HCT116 (cell line): Measurements from ENCODE around the gene PTTG2. TPM values are rescaled to one million over a fixed set of nuclear protein-coding genes. Genes with fewer than 3 reads are reported as not detected.

Source experiments
- ATAC-seq: fragments of 200-7000 bp; cut with Tn5 transposase; 2 replicates; pipeline ENCODE4 v1.9.1; 2020; ENCODE audit warnings: mild to moderate bottlenecking, moderate library complexity
- BruUV-seq: library from RNA; stranded (reverse); fragments of 400-500 nt; replicated peaks from 2 replicates; lab custom pipeline; 2021; lab: Mats Ljungman, UMichigan
- CTCF ChIA-PET: fragments of 300-600 bp; sonication (Branson Sonifier 250); formaldehyde crosslinking; loops from one replicate; lab custom pipeline; 2021; ENCODE audit warnings: antibody characterized with exemption; lab: Charles Lee
- POLR2A ChIA-PET: fragments of 300-600, 350-600 bp; sonication (Branson Sonifier 250); formaldehyde crosslinking; loops from one replicate; lab custom pipeline; 2021; ENCODE audit warnings: antibody characterized with exemption; lab: Charles Lee
- RAD21 ChIA-PET, 2 experiments: fragments of 300-600 bp; sonication (Branson Sonifier 250); formaldehyde crosslinking; loops; one replicate each; lab custom pipeline; 2023; ENCODE audit warnings: low total read pairs in 2 of 2; ENCODE audit not compliant: uncharacterized antibody in 2 of 2, unreplicated experiment in 2 of 2, low non-redundant PET in 1 of 2; lab: Charles Lee
- DNase-seq: peaks from one replicate; pipeline ENCODE4 v3.0.0-alpha.2; 2010; ENCODE audit warnings: low read depth, low spot score
- H2AFZ ChIP-seq: fragments of 200-600 bp; shearing (Covaris generic), sonication (generic); 2 replicates; pipeline ENCODE4 v1.6.1; 2017; ENCODE audit warnings: low read depth, mixed run types, mixed read lengths, antibody characterized with exemption, low read length; ENCODE audit not compliant: poor library complexity, severe bottlenecking
- H3K27ac ChIP-seq: 2 replicates; pipeline ENCODE4 v1.5.1; 2012; ENCODE audit warnings: low read depth, low read length
- H3K27me3 ChIP-seq: fragments of 200-600 bp; sonication (generic); 2 replicates; pipeline ENCODE4 v1.6.1; 2016; ENCODE audit warnings: mixed run types, low read length, mixed read lengths; ENCODE audit not compliant: insufficient read depth
- H3K36me3 ChIP-seq, 2 experiments: fragments of 200-500 bp in 1 of 2; fragments of 200-600 bp in 1 of 2; sonication (Bioruptor generic) in 1 of 2; sonication (generic) in 1 of 2; 2 replicates each; pipeline versions ENCODE4 v1.5.1 to v1.6.1; 2014 to 2016; ENCODE audit warnings: low read length in 2 of 2, inconsistent platforms in 1 of 2, mixed read lengths in 1 of 2, mixed run types in 1 of 2; ENCODE audit not compliant: insufficient read depth in 2 of 2, control insufficient read depth in 1 of 2
- H3K4me1 ChIP-seq, 2 experiments: fragments of 200-600 bp in 1 of 2; sonication (generic) in 1 of 2; 2 replicates each; pipeline versions ENCODE4 v1.5.1 to v1.6.1; 2012 to 2017; ENCODE audit warnings: low read length in 2 of 2, inconsistent platforms in 1 of 2, mild to moderate bottlenecking in 1 of 2, mixed read lengths in 1 of 2, mixed run types in 1 of 2, moderate library complexity in 1 of 2; ENCODE audit not compliant: insufficient read depth in 2 of 2, control insufficient read depth in 1 of 2
- H3K4me2 ChIP-seq: fragments of 200-600 bp; sonication (generic); 2 replicates; pipeline ENCODE4 v1.6.1; 2017; ENCODE audit warnings: mixed run types, low read length, mixed read lengths
- H3K4me3 ChIP-seq, 2 experiments: fragments of 200-600 bp in 1 of 2; sonication (generic) in 1 of 2; replicated peaks in 1 of 2; 2 replicates each; pipeline ENCODE4 v1.5.1; 2011 to 2016; ENCODE audit warnings: low read length in 2 of 2, control low read depth in 1 of 2, low read depth in 1 of 2, mild to moderate bottlenecking in 1 of 2, mixed read lengths in 1 of 2, mixed run types in 1 of 2
- H3K79me2 ChIP-seq: fragments of 200-600 bp; sonication (generic); 2 replicates; pipeline ENCODE4 v1.6.1; 2017; ENCODE audit warnings: mild to moderate bottlenecking, mixed run types, low read length, moderate library complexity, mixed read lengths; ENCODE audit not compliant: insufficient read depth
- H3K9ac ChIP-seq: fragments of 200-600 bp; sonication (generic); 2 replicates; pipeline ENCODE4 v1.6.1; 2016; ENCODE audit warnings: low read length, mixed read lengths
- H3K9me2 ChIP-seq: fragments of 200-600 bp; sonication (generic), shearing (Covaris generic); 2 replicates; pipeline ENCODE4 v1.6.1; 2017; ENCODE audit warnings: mixed run types, mild to moderate bottlenecking, moderate library complexity; ENCODE audit not compliant: insufficient read depth
- H3K9me3 ChIP-seq, 2 experiments: fragments of 200-500 bp in 1 of 2; fragments of 200-600 bp in 1 of 2; sonication (Bioruptor generic) in 1 of 2; sonication (generic) in 1 of 2; 2 replicates each; pipeline ENCODE4 v1.6.1; 2014 to 2017; ENCODE audit warnings: low read length in 2 of 2, mixed read lengths in 2 of 2, inconsistent platforms in 1 of 2, low read depth in 1 of 2, mild to moderate bottlenecking in 1 of 2, mixed run types in 1 of 2, moderate library complexity in 1 of 2; ENCODE audit not compliant: control insufficient read depth in 1 of 2, insufficient read depth in 1 of 2
- H4K20me1 ChIP-seq: fragments of 200-600 bp; sonication (generic), shearing (Covaris generic); 2 replicates; pipeline ENCODE4 v1.6.1; 2017; ENCODE audit warnings: mixed run types, mild to moderate bottlenecking, moderate library complexity; ENCODE audit not compliant: insufficient read depth
- CBX3 ChIP-seq: IDR thresholded peaks from 2 replicates; pipeline ENCODE4 v1.6.1; 2012; ENCODE audit warnings: low read depth
- EGR1 ChIP-seq: IDR thresholded peaks from 2 replicates; pipeline ENCODE4 v1.6.1; 2012; ENCODE audit warnings: low read depth
- EZH2 ChIP-seq: fragments of 200-600 bp; sonication (generic); IDR thresholded peaks from 2 replicates; pipeline ENCODE4 v1.6.1; 2017; ENCODE audit warnings: antibody characterized with exemption, mixed run types
- FOSL1 ChIP-seq: IDR thresholded peaks from 2 replicates; pipeline ENCODE4 v1.6.1; 2012; ENCODE audit warnings: low read depth
- JUND ChIP-seq: IDR thresholded peaks from 2 replicates; pipeline ENCODE4 v1.6.1; 2012
- MAX ChIP-seq: IDR thresholded peaks from 2 replicates; pipeline ENCODE4 v1.6.1; 2012
- POLR2A ChIP-seq: IDR thresholded peaks from 2 replicates; pipeline ENCODE4 v1.7.0; 2011; ENCODE audit warnings: borderline replicate concordance; ENCODE audit not compliant: insufficient read depth, insufficient read length; ENCODE audit errors: extremely low read depth
- TCF7L2 ChIP-seq: IDR thresholded peaks from 2 replicates; pipeline ENCODE4 v1.7.0; 2011; ENCODE audit warnings: borderline replicate concordance, inconsistent platforms; ENCODE audit not compliant: insufficient read depth, insufficient read length; ENCODE audit errors: extremely low read depth
- ZFX ChIP-seq: fragments of 450-650 bp; IDR thresholded peaks from 2 replicates; pipeline ENCODE4 v1.6.1; 2017
- intact Hi-C: fragments of 100-400 bp; cut with micrococcal nuclease; formaldehyde crosslinking; loops from 2 replicates; pipeline ENCODE4 v1.10.0; 2022
- total RNA-seq: library from RNA; stranded (reverse); gene quantifications from one replicate; pipeline ENCODE4 v1.2.1, GENCODE V29; 2021; ENCODE audit not compliant: unreplicated experiment
- TF ChIP-seq, protein P1 (sequence below), 3 experiments: fragments of 200-600 bp in 1 of 3; sonication (generic) in 1 of 3; IDR thresholded peaks in 2 of 3; conservative IDR thresholded peaks in 1 of 3; 2 replicates each; pipeline ENCODE4 v1.5.1; 2012 to 2017; ENCODE audit warnings: low read depth in 2 of 3, low read length in 2 of 3, antibody characterized with exemption in 1 of 3, borderline replicate concordance in 1 of 3, control low read depth in 1 of 3, mild to moderate bottlenecking in 1 of 3, mixed read lengths in 1 of 3, mixed run types in 1 of 3, moderate library complexity in 1 of 3; ENCODE audit not compliant: insufficient read depth in 1 of 3

The PTTG2 gene
- total RNA-seq, 1 experiment from 2014 or later = not detected

GRCh38 chr4:37934096-37934495, 26.1 kb upstream of the PTTG2 start:
- Histone ChIP-seq H3K4me3 (no peak overlapping the region), H3K9ac (no peak overlapping the region), H3K27ac (no peak overlapping the region), H3K36me3 (no peaks in the 10 kb centered on the region), H3K79me2 (no peaks in the 10 kb centered on the region), H3K9me3 (no peaks in the 10 kb centered on the region), H4K20me1 (no peaks in the 10 kb centered on the region), H3K4me2 (no peak overlapping the region), H2AFZ (no peak overlapping the region), H3K27me3 (no peaks in the 10 kb centered on the region), H3K9me2 (no peaks in the 10 kb centered on the region), H3K4me1 (no peaks in the 10 kb centered on the region)
- DNase-seq (no peak), ATAC-seq (no peak)
- POLR2A ChIA-PET = no interaction called here
- intact Hi-C loops = no loop called here
- RAD21 ChIA-PET = no interaction called here
- CTCF ChIA-PET = no interaction called here
- no TSS peak for BruUV-seq
- no peak for TF ChIP-seq FOSL1
- TF ChIP-seq POLR2A = no peak

DNA sequence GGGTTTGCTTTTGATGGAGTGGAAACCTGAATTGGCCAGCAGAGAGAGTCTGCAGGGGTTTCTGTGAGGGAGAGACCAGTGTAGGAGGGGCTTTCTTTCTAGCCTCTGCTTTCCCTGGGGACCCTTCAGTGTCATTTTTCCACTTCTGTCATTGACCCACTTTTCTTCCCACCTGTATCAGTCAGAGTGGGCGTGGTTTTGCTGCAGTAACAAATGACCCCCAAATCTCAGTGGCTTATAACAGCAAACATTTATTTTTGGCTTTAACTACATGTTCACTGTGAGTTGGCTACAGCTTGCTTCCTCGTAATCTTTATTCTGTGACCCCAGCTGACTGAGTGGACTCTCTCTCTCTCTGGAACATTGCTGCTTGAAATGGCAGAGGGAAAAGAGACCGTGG, 25.6 kb upstream of the PTTG2 start:
- no peaks in the 10 kb centered on the region for H3K9me2 ChIP-seq
- H3K36me3 ChIP-seq = no peaks in the 10 kb centered on the region
- DNase-seq = no peak
- no peak overlapping the region for H3K4me3 ChIP-seq
- H3K4me1 ChIP-seq = no peaks in the 10 kb centered on the region
- POLR2A ChIA-PET = no interaction called here
- no peak overlapping the region for H3K27ac ChIP-seq
- TF ChIP-seq TCF7L2 (no peak), MAX (no peak), JUND (no peak), FOSL1 (no peak), ZFX (no peak), EGR1 (no peak), EZH2 (no peak), CBX3 (no peak)
- TF ChIP-seq, protein P1, sequence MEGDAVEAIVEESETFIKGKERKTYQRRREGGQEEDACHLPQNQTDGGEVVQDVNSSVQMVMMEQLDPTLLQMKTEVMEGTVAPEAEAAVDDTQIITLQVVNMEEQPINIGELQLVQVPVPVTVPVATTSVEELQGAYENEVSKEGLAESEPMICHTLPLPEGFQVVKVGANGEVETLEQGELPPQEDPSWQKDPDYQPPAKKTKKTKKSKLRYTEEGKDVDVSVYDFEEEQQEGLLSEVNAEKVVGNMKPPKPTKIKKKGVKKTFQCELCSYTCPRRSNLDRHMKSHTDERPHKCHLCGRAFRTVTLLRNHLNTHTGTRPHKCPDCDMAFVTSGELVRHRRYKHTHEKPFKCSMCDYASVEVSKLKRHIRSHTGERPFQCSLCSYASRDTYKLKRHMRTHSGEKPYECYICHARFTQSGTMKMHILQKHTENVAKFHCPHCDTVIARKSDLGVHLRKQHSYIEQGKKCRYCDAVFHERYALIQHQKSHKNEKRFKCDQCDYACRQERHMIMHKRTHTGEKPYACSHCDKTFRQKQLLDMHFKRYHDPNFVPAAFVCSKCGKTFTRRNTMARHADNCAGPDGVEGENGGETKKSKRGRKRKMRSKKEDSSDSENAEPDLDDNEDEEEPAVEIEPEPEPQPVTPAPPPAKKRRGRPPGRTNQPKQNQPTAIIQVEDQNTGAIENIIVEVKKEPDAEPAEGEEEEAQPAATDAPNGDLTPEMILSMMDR (IDR thresholded peaks at IDR 0.05 in 2 of 3, conservative IDR thresholded peaks at IDR 0.05 in 1 of 3; ENCODE audit: borderline replicate concordance in 1 of 3, insufficient read depth in 1 of 3, low read depth in 2 of 3, low read length in 2 of 3) = no peak
- TF ChIP-seq, all 23 proteins: peak for 0
- no peak overlapping the region for H2AFZ ChIP-seq
- no peak overlapping the region for H3K9ac ChIP-seq
- H4K20me1 ChIP-seq = no peaks in the 10 kb centered on the region
- H3K79me2 ChIP-seq = no peaks in the 10 kb centered on the region
- ChIA-PET CTCF (no interaction called here), RAD21 (no interaction called here)
- ATAC-seq = no peak
- no peak overlapping the region for H3K4me2 ChIP-seq
- intact Hi-C loops = no loop called here
- no peaks in the 10 kb centered on the region for H3K27me3 ChIP-seq
- no peaks in the 10 kb centered on the region for H3K9me3 ChIP-seq
- BruUV-seq = no TSS peak
